ENCODE data around the gene MINDY2.
"Not testable (repeated sequence)": the region's sequence is repeated elsewhere in the genome, so short reads cannot be mapped to it uniquely, and the experiment has no call there.

The MINDY2 gene

GRCh38 chr15:58762731-58763130 lies 8.4 kb upstream of the MINDY2 start:
- Histone ChIP-seq H3K4me2 (ENCODE audit: low read length) (no peak overlapping the region), H3K4me3 (ENCODE audit: low read depth, low read length) (no peak overlapping the region), H3K23ac (ENCODE audit: low read length) (no peak overlapping the region), H4K12ac (ENCODE audit: low read depth, low read length) (no peak overlapping the region), H3K9me3 (ENCODE audit: insufficient read depth, low read depth, low read length) (no peaks in the 10 kb centered on the region), H2AK5ac (ENCODE audit: low read length) (no peak overlapping the region), H2BK5ac (ENCODE audit: low read depth, low read length, poor library complexity) (no peak overlapping the region), H3K79me1 (ENCODE audit: low read length) (no peaks in the 10 kb centered on the region), H3K79me2 (ENCODE audit: control insufficient read depth, insufficient read depth, low read length, poor library complexity) (no peaks in the 10 kb centered on the region), H3K4ac (ENCODE audit: low read depth, low read length) (no peak overlapping the region), H3K18ac (ENCODE audit: low read length) (no peak overlapping the region), H3K27me3 (ENCODE audit: insufficient read depth, low read length) (no peaks in the 10 kb centered on the region), H3K14ac (ENCODE audit: low read length) (no peak overlapping the region), H3K9ac (ENCODE audit: low read length) (no peak overlapping the region), H4K91ac (ENCODE audit: low read depth, low read length) (no peak overlapping the region), H2AFZ (ENCODE audit: insufficient read depth, low read length, poor library complexity) (no peak overlapping the region), H4K8ac (ENCODE audit: low read depth, low read length) (no peak overlapping the region), H3K27ac (ENCODE audit: low read depth, low read length) (no peak overlapping the region), H3K4me1 (ENCODE audit: control insufficient read depth in 1 of 2, insufficient read depth in 2 of 2, low read length in 2 of 2) (no peaks in the 10 kb centered on the region), H2BK12ac (ENCODE audit: low read length) (no peak overlapping the region), H2BK120ac (ENCODE audit: insufficient read depth, low read length, poor library complexity) (no peak overlapping the region), H3K36me3 (ENCODE audit: control insufficient read depth in 1 of 2, insufficient read depth in 2 of 2, low read length in 2 of 2) (no peaks in the 10 kb centered on the region)
- no peak for DNase-seq
- WGBS (ENCODE audit: extremely low coverage, insufficient coverage, insufficient read length) = no CpG with 5 or more reads among the region's 1 CpG

DNA sequence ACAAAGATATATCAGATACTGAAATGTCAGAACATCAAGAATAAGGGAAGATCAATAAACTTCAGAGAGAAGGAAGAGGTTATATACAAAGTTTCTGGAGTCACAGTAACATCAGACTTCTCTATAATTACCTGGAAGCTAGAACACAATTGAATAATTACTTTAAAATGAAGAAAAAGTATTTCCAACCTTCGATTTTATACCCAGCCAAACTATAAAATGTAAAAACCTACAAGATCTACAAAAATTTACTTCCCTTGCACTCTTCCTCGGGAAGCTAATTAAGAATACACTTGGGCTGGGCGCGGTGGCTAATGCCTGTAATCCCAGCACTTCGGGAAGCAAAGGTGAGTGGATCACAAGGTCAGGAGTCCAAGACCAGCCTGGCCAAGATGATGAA lies 6.6 kb upstream of the MINDY2 start:
- no peaks in the 10 kb centered on the region for H3K79me2 ChIP-seq (ENCODE audit: control insufficient read depth, insufficient read depth, low read length, poor library complexity)
- no peak overlapping the region for H3K14ac ChIP-seq (ENCODE audit: low read length)
- DNase-seq = no peak
- H3K27me3 ChIP-seq (ENCODE audit: insufficient read depth, low read length) = no peaks in the 10 kb centered on the region
- no peak overlapping the region for H3K18ac ChIP-seq (ENCODE audit: low read length)
- no peak overlapping the region for H2AFZ ChIP-seq (ENCODE audit: insufficient read depth, low read length, poor library complexity)
- H4K12ac ChIP-seq (ENCODE audit: low read depth, low read length) = no peak overlapping the region
- WGBS (ENCODE audit: extremely low coverage, insufficient coverage, insufficient read length) = no CpG with 5 or more reads among the region's 5 CpGs
- H3K9me3 ChIP-seq (ENCODE audit: insufficient read depth, low read depth, low read length) = no peaks in the 10 kb centered on the region
- H2BK5ac ChIP-seq (ENCODE audit: low read depth, low read length, poor library complexity) = no peak overlapping the region
- H3K4me1 ChIP-seq (ENCODE audit: control insufficient read depth in 1 of 2, insufficient read depth in 2 of 2, low read length in 2 of 2) = no peaks in the 10 kb centered on the region
- no peak overlapping the region for H3K4ac ChIP-seq (ENCODE audit: low read depth, low read length)
- no peak overlapping the region for H2BK12ac ChIP-seq (ENCODE audit: low read length)
- H2BK120ac ChIP-seq (ENCODE audit: insufficient read depth, low read length, poor library complexity) = no peak overlapping the region
- H3K9ac ChIP-seq (ENCODE audit: low read length) = no peak overlapping the region
- H2AK5ac ChIP-seq (ENCODE audit: low read length) = no peak overlapping the region
- no peaks in the 10 kb centered on the region for H3K36me3 ChIP-seq (ENCODE audit: control insufficient read depth in 1 of 2, insufficient read depth in 2 of 2, low read length in 2 of 2)
- H3K27ac ChIP-seq (ENCODE audit: low read depth, low read length) = no peak overlapping the region
- H3K4me2 ChIP-seq (ENCODE audit: low read length) = no peak overlapping the region
- no peak overlapping the region for H4K8ac ChIP-seq (ENCODE audit: low read depth, low read length)
- no peak overlapping the region for H3K4me3 ChIP-seq (ENCODE audit: low read depth, low read length)
- H3K79me1 ChIP-seq (ENCODE audit: low read length) = no peaks in the 10 kb centered on the region
- no peak overlapping the region for H3K23ac ChIP-seq (ENCODE audit: low read length)
- H4K91ac ChIP-seq (ENCODE audit: low read depth, low read length) = no peak overlapping the region

DNA sequence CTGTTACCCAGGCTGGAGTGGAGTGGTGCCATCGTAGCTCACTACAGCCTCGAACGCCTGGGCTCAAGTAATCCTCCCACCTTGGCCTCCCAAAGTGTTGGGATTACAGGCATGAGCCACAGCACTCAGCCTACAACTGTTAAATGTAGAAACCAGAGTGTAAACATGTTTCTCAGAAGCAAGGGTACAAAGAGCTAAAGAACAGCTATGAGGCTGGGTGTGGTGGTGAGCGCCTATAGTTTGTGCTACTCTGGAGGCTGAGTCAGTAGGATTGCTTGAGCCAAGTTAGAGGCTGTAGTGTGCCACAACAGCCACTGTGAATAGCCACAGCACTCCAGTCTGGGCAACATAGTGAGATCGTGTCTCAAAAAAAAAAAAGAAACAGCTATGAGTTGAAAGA lies 4.8 kb upstream of the MINDY2 start:
- Histone ChIP-seq H2AK5ac (ENCODE audit: low read length) (no peak overlapping the region), H4K91ac (ENCODE audit: low read depth, low read length) (no peak overlapping the region), H3K36me3 (ENCODE audit: control insufficient read depth in 1 of 2, insufficient read depth in 2 of 2, low read length in 2 of 2) (no peaks in the 10 kb centered on the region), H2AFZ (ENCODE audit: insufficient read depth, low read length, poor library complexity) (no peak overlapping the region), H3K9ac (ENCODE audit: low read length) (no peak overlapping the region), H3K9me3 (ENCODE audit: insufficient read depth, low read depth, low read length) (no peaks in the 10 kb centered on the region), H2BK5ac (ENCODE audit: low read depth, low read length, poor library complexity) (no peak overlapping the region), H3K4me3 (ENCODE audit: low read depth, low read length) (no peak overlapping the region), H3K18ac (ENCODE audit: low read length) (no peak overlapping the region), H3K79me1 (ENCODE audit: low read length) (peaks cover 3% of the 10 kb centered on the region), H3K14ac (ENCODE audit: low read length) (no peak overlapping the region), H2BK12ac (ENCODE audit: low read length) (no peak overlapping the region), H3K79me2 (ENCODE audit: control insufficient read depth, insufficient read depth, low read length, poor library complexity) (peaks cover 2% of the 10 kb centered on the region), H4K8ac (ENCODE audit: low read depth, low read length) (no peak overlapping the region), H3K4ac (ENCODE audit: low read depth, low read length) (no peak overlapping the region), H3K27me3 (ENCODE audit: insufficient read depth, low read length) (no peaks in the 10 kb centered on the region), H3K4me1 (ENCODE audit: control insufficient read depth in 1 of 2, insufficient read depth in 2 of 2, low read length in 2 of 2) (peaks cover 0 to 3% of the 10 kb centered on the region in 2 experiments), H3K27ac (ENCODE audit: low read depth, low read length) (no peak overlapping the region), H3K23ac (ENCODE audit: low read length) (no peak overlapping the region), H2BK120ac (ENCODE audit: insufficient read depth, low read length, poor library complexity) (no peak overlapping the region), H4K12ac (ENCODE audit: low read depth, low read length) (no peak overlapping the region), H3K4me2 (ENCODE audit: low read length) (no peak overlapping the region)
- DNase-seq = no peak
- no CpG with 5 or more reads among the region's 5 CpGs for WGBS (ENCODE audit: extremely low coverage, insufficient coverage, insufficient read length)

GRCh38 chr15:58768601-58769004 lies 2.5 kb upstream of the MINDY2 start:
- H3K9ac ChIP-seq (ENCODE audit: low read length); H2AFZ ChIP-seq (ENCODE audit: insufficient read depth, low read length, poor library complexity); H3K18ac ChIP-seq (ENCODE audit: low read length); DNase-seq; H4K12ac ChIP-seq (ENCODE audit: low read depth, low read length); H4K8ac ChIP-seq (ENCODE audit: low read depth, low read length); H3K4ac ChIP-seq (ENCODE audit: low read depth, low read length); H2AK5ac ChIP-seq (ENCODE audit: low read length); H3K79me1 ChIP-seq (ENCODE audit: low read length); H3K27me3 ChIP-seq (ENCODE audit: insufficient read depth, low read length); H3K79me2 ChIP-seq (ENCODE audit: control insufficient read depth, insufficient read depth, low read length, poor library complexity); H2BK120ac ChIP-seq (ENCODE audit: insufficient read depth, low read length, poor library complexity); H3K9me3 ChIP-seq (ENCODE audit: insufficient read depth, low read depth, low read length); H3K4me2 ChIP-seq (ENCODE audit: low read length); H3K4me1 ChIP-seq (ENCODE audit: control insufficient read depth in 1 of 2, insufficient read depth in 2 of 2, low read length in 2 of 2); H4K91ac ChIP-seq (ENCODE audit: low read depth, low read length); H3K23ac ChIP-seq (ENCODE audit: low read length); H2BK5ac ChIP-seq (ENCODE audit: low read depth, low read length, poor library complexity); H3K36me3 ChIP-seq (ENCODE audit: control insufficient read depth in 1 of 2, insufficient read depth in 2 of 2, low read length in 2 of 2); H2BK12ac ChIP-seq (ENCODE audit: low read length); H3K27ac ChIP-seq (ENCODE audit: low read depth, low read length); H3K14ac ChIP-seq (ENCODE audit: low read length); H3K4me3 ChIP-seq (ENCODE audit: low read depth, low read length): not testable (repeated sequence)
- no CpG with 5 or more reads among the region's 7 CpGs for WGBS (ENCODE audit: extremely low coverage, insufficient coverage, insufficient read length)

Measured in trophoblast cell (in vitro differentiated cells and primary cell).